ENCODE data around the gene MRGPRD.

The MRGPRD gene

DNA sequence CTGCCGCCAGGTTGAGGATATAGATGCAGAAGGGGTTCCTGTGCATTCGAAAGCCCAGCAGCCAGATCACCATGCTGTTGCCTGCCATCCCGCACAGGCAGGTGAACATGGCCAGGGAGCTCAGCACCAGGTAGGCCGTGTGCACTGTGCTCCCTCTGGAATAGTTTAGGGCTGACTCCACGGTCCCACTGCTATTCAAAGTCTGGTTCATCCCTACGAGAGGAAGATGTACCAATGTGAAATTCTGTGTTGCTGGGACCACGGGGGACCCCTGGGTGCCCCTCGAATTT, at the start of gene MRGPRD:
TSS of gene MRGPRD (minus strand) at position 211 of the 290 bp plus-strand sequence. CDS start at position 211, 0 bp downstream.
- no peak for TF ChIP-seq CTCF (conservative IDR thresholded peaks at IDR 0.05; ENCODE audit: low read depth)
- ChIA-PET CTCF (no interaction called here), POLR2A (ENCODE audit: low non-redundant PET) (no interaction called here)
- DNase-seq (ENCODE audit: low spot score), result no peak
- no peak within 1 kb of the TSS for H3K27ac ChIP-seq

GRCh38 chr11:69030301-69030700, 49.5 kb upstream of the MRGPRD start:
- no peak overlapping the region for H3K27ac ChIP-seq
- CTCF ChIA-PET, result interaction anchor here (0.6 kb wide), 1 partner anchor 1166 kb away, joined by 3 read pairs; no protein-coding TSS in a partner anchor
- no peak for DNase-seq (ENCODE audit: low spot score)
- POLR2A ChIA-PET (ENCODE audit: low non-redundant PET), result no interaction called here
- no peak for TF ChIP-seq CTCF (conservative IDR thresholded peaks at IDR 0.05; ENCODE audit: low read depth)

GRCh38 chr11:69027704-69028372, 47.1 kb upstream of the MRGPRD start:
- H3K27ac ChIP-seq, result no peak overlapping the region
- no peak for DNase-seq (ENCODE audit: low spot score)
- CTCF ChIA-PET, result interaction anchor here (1.4 kb wide), 1 partner anchor 15 kb away, joined by 3 read pairs; the partner anchor contains the start of gene MRGPRF
- POLR2A ChIA-PET (ENCODE audit: low non-redundant PET), result no interaction called here
- TF ChIP-seq CTCF (conservative IDR thresholded peaks at IDR 0.05; ENCODE audit: low read depth), result no peak

DNA sequence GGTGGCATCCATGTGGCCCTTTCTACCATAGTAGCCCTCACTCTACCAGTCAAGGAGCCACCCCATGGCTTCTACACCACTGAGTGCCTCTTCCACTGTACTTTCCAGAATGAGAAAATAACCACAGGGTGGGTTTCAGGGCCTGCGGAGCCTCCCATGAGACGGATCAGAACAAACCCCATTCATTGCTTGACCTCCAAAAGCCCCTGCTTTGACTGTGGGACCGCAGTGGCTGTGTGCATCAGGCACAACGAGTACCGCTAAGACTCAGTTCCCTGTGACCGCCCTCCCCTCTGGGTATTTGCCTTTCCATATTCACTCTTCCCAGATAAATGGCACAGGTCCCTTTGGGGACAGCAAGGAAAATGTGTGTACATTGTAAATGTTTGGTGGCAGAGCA, 43.7 kb upstream of the MRGPRD start:
- POLR2A ChIA-PET (ENCODE audit: low non-redundant PET), result no interaction called here
- no peak for DNase-seq (ENCODE audit: low spot score)
- CTCF ChIA-PET, result no interaction called here
- no peak for TF ChIP-seq CTCF (conservative IDR thresholded peaks at IDR 0.05; ENCODE audit: low read depth)
- H3K27ac ChIP-seq, result no peak overlapping the region

- POLR2A ChIA-PET (ENCODE audit: low non-redundant PET), result interaction anchor here (0.6 kb wide), 1 partner anchor 14 kb away, joined by 3 read pairs; no protein-coding TSS in a partner anchor
- H3K27ac ChIP-seq, result no peak overlapping the region
- no peak for DNase-seq (ENCODE audit: low spot score)
- TF ChIP-seq CTCF (conservative IDR thresholded peaks at IDR 0.05; ENCODE audit: low read depth), result no peak
- CTCF ChIA-PET, result no interaction called here
Observed at GRCh38 chr11:69022260-69022659, 41.5 kb upstream of the MRGPRD start.

GRCh38 chr11:69018924-69019323, 38.1 kb upstream of the MRGPRD start:
- no peak for TF ChIP-seq CTCF (conservative IDR thresholded peaks at IDR 0.05; ENCODE audit: low read depth)
- ChIA-PET POLR2A (ENCODE audit: low non-redundant PET) (no interaction called here), CTCF (no interaction called here)
- no peak for DNase-seq (ENCODE audit: low spot score)
- H3K27ac ChIP-seq, result no peak overlapping the region

Data from RWPE1 (cell line).